ENCODE measurements around the gene HPRT1. TPM values are rescaled to one million over a fixed set of nuclear protein-coding genes. Genes with fewer than 3 reads are reported as not detected.

HPRT1 gene
- total RNA-seq, 2 donors from 2014 or later, result 6.6 to 9.6 TPM

DNA sequence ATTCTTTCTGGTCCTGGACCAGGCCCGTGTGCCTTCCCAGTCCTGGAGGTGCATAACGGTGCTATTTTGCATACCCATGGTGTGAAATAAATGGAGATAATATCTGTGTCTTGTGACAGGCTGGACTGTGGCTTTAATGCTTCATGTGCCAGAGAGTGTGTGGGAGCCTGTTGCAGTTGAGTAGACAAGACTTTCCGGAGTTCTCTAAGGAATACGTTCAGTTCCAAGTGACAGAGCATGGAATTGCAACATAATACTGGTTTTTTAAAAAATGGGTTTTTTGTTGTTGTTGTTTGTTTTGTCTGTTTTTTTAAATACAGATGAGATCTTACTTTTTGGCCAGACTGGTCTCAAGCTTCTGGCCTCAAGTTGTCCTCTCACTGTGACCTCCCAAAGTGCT lies 74.0 kb downstream of the HPRT1 start:
- no peaks in the 10 kb centered on the region for H3K27me3 ChIP-seq
- TF ChIP-seq, protein P1, sequence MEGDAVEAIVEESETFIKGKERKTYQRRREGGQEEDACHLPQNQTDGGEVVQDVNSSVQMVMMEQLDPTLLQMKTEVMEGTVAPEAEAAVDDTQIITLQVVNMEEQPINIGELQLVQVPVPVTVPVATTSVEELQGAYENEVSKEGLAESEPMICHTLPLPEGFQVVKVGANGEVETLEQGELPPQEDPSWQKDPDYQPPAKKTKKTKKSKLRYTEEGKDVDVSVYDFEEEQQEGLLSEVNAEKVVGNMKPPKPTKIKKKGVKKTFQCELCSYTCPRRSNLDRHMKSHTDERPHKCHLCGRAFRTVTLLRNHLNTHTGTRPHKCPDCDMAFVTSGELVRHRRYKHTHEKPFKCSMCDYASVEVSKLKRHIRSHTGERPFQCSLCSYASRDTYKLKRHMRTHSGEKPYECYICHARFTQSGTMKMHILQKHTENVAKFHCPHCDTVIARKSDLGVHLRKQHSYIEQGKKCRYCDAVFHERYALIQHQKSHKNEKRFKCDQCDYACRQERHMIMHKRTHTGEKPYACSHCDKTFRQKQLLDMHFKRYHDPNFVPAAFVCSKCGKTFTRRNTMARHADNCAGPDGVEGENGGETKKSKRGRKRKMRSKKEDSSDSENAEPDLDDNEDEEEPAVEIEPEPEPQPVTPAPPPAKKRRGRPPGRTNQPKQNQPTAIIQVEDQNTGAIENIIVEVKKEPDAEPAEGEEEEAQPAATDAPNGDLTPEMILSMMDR (IDR thresholded peaks at IDR 0.05), result no peak
- no peak overlapping the region for H3K27ac ChIP-seq
- no peak overlapping the region for H3K4me3 ChIP-seq
- no peak for DNase-seq (ENCODE audit: low spot score)
- H3K36me3 ChIP-seq, result no peaks in the 10 kb centered on the region
- no peaks in the 10 kb centered on the region for H3K9me3 ChIP-seq
- H3K4me1 ChIP-seq, result peaks cover 0 to 7% of the 10 kb centered on the region in 2 donors

DNA sequence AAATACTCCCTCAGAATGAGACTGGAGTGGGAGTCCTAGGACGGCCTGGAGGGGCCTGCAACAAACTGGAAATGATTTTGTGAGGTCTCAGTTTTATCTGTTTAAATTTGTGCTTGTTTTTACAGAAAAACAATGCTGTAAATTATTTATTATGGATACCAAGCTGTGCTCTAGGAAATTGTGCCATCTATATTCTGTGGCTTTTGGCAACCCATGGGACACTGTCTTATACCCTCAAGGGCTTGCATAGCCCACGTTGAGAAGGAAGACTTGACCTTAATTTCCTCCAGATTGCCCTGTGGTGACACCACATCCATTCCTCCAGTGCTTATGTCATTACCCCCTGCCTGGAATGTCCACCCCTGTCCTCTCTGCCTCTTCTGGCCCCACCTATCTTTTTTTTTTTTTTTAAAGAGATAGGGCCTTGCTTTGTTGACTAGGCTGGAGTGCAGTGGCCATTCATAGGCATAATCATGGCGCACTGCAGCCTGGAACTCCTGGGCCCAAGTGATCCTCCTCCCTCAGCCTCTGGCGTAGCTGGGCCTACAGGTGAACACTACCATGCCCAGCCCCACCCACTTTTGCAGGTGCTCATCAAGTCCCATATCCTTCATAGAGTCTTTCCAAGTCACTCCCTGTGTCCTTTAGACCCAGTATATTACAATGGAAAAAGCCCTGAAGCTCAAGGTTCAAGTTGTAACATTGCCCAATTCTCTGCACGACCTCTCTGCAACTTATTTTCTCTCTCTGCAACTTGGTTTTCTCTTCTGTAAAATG lies 77.4 kb downstream of the HPRT1 start:
- Histone ChIP-seq H3K36me3 (no peaks in the 10 kb centered on the region), H3K27me3 (no peaks in the 10 kb centered on the region), H3K4me1 (peaks cover 0 to 7% of the 10 kb centered on the region in 2 donors), H3K4me3 (no peak overlapping the region), H3K9me3 (no peaks in the 10 kb centered on the region), H3K27ac (no peak overlapping the region)
- TF ChIP-seq, protein P1 (IDR thresholded peaks at IDR 0.05), result no peak
- no peak for DNase-seq (ENCODE audit: low spot score)

DNA sequence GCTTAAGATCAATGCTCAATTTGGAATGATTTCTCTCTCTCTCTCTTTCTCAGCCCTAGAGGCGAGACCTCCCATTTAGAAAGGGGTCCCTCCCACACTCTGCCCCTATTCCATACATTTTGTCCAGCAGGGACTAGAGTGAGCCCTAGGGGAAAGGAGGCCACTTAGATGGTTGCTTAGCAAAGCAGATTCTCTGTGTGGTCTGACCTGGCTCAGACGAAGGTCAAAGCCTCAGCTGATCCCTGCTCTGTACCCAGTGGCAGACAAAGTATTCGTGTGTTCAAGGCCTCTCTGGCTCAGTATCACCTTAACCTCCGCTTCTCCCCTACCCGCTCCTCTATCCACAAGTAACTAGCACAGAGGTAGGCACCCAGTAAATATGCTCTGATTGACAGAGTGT lies 78.4 kb downstream of the HPRT1 start:
- TF ChIP-seq, protein P1 (IDR thresholded peaks at IDR 0.05), result no peak
- DNase-seq (ENCODE audit: low spot score), result no peak
- H3K36me3 ChIP-seq, result no peaks in the 10 kb centered on the region
- H3K4me1 ChIP-seq, result peaks cover 0 to 7% of the 10 kb centered on the region in 2 donors
- no peaks in the 10 kb centered on the region for H3K9me3 ChIP-seq
- no peaks in the 10 kb centered on the region for H3K27me3 ChIP-seq
- H3K27ac ChIP-seq, result no peak overlapping the region
- no peak overlapping the region for H3K4me3 ChIP-seq

DNA sequence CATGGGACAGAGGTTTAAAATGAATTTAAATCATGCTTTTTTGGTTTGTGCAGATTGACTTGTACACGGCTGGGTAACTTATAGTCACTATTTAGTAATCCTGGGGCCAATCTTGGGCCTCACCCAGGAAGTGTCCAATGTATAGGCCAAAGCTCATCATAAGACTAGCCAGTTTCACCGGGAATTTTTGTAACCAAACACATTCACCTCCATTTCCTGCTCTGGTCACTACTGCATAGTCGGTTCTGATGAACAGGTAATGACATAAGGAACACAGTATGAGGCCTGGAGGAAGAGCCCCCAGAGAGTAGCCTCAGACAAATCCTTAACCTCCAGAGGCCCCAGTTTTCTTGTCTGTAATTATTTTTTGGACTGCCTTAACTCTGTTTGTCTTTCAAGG lies 81.9 kb downstream of the HPRT1 start:
- Histone ChIP-seq H3K27me3 (peaks cover 0 to 11% of the 10 kb centered on the region in 2 donors), H3K27ac (no peak overlapping the region), H3K4me3 (no peak overlapping the region), H3K36me3 (no peaks in the 10 kb centered on the region), H3K9me3 (no peaks in the 10 kb centered on the region), H3K4me1 (peaks cover 0 to 10% of the 10 kb centered on the region in 2 donors)
- TF ChIP-seq, protein P1 (IDR thresholded peaks at IDR 0.05), result no peak
- no peak for DNase-seq (ENCODE audit: low spot score)

DNA sequence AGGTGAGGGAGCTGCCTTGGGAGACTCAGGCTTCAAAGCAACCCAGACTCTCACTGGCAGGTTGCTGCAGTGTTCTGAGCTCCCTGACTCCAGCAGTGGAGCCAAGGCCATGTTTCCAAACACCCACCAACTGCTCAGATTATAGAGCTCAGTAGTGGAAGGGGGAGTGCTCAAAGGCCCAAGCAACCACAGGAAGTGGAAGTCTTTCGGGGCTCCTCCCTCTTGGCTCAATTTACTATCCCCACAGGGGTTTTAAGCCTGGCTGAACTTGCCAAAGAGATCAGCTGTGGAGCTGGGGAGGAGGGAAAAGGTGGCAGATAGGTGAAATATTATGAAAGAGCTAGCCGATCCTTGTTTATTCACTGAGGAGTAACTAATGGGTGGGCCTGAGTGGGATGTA lies 82.5 kb downstream of the HPRT1 start:
- H3K27ac ChIP-seq, result no peak overlapping the region
- peaks cover 0 to 15% of the 10 kb centered on the region in 2 donors for H3K27me3 ChIP-seq
- H3K4me1 ChIP-seq, result peaks cover 0 to 4% of the 10 kb centered on the region in 2 donors
- TF ChIP-seq, protein P1 (IDR thresholded peaks at IDR 0.05), result no peak
- peak; percentile 50 for DNase-seq (ENCODE audit: low spot score)
- H3K36me3 ChIP-seq, result no peaks in the 10 kb centered on the region
- no peaks in the 10 kb centered on the region for H3K9me3 ChIP-seq
- H3K4me3 ChIP-seq, result no peak overlapping the region

DNA sequence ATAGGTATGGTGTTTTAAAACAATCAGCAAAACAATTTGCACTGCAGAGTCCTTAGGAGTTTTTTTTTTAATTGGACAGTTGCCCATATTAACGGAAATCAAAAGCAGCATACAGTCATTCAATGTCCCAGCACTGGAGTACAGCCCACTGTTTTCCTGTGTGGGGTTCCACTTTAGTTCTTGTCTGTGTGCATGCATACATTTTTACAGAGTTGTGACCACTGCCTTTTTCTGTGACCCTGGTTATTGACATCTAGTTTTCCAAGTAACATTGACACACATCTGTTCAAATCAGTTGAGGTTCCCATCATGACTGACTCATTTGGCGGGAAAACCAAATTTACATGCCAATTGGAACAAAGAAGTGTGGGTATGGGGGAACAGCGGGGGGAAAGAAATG lies 83.3 kb downstream of the HPRT1 start:
- peaks cover 0 to 4% of the 10 kb centered on the region in 2 donors for H3K4me1 ChIP-seq
- peaks cover 0 to 15% of the 10 kb centered on the region in 2 donors for H3K27me3 ChIP-seq
- no peak overlapping the region for H3K27ac ChIP-seq
- TF ChIP-seq, protein P1 (IDR thresholded peaks at IDR 0.05), result no peak
- DNase-seq (ENCODE audit: low spot score), result no peak
- H3K4me3 ChIP-seq, result no peak overlapping the region
- no peaks in the 10 kb centered on the region for H3K36me3 ChIP-seq
- no peaks in the 10 kb centered on the region for H3K9me3 ChIP-seq
